ENCODE data around the gene KLHL8.

The KLHL8 gene

GRCh38 chr4:87204559-87204958 lies 15.9 kb downstream of the KLHL8 start:
- Histone ChIP-seq H3K9me2 (replicated peaks; ENCODE audit: control insufficient read depth, low read length) (no peaks in the 10 kb centered on the region), H3F3A (ENCODE audit: control insufficient read depth, insufficient read depth) (no peaks in the 10 kb centered on the region), H3K36me3 (ENCODE audit: control insufficient read depth, low read length) (peaks cover 6% of the 10 kb centered on the region; the same call in 1 of the 2 replicates), H3K27ac (ENCODE audit: low read depth, low read length) (no peak overlapping the region), H3K4me2 (ENCODE audit: low read length) (no peak overlapping the region), H3K79me2 (ENCODE audit: control insufficient read depth, low read length) (peaks cover 92% of the 10 kb centered on the region), H3K9me3 (ENCODE audit: control insufficient read depth, insufficient read depth, low read length) (no peaks in the 10 kb centered on the region), H4K20me1 (ENCODE audit: control insufficient read depth, insufficient read depth, low read depth, low read length) (no peaks in the 10 kb centered on the region), H3K4me3 (ENCODE audit: low read length) (no peak overlapping the region), H3K4me1 (ENCODE audit: control insufficient read depth, low read length) (peaks cover 1% of the 10 kb centered on the region; the same call in 1 of the 2 replicates), H3K27me3 (ENCODE audit: control insufficient read depth, low read length) (no peaks in the 10 kb centered on the region)
- TF ChIP-seq CTCF (IDR thresholded peaks at IDR 0.05; ENCODE audit: low read depth, low read length, poor library complexity, severe bottlenecking), result no peak
- no peak for TF ChIP-seq EZH2phosphoT487 (IDR thresholded peaks at IDR 0.05; ENCODE audit: borderline replicate concordance, low read length)

- Histone ChIP-seq H3K4me2 (ENCODE audit: low read length) (no peak overlapping the region), H3K4me1 (ENCODE audit: control insufficient read depth, low read length) (no peaks in the 10 kb centered on the region), H3K4me3 (ENCODE audit: low read length) (no peak overlapping the region), H3K36me3 (ENCODE audit: control insufficient read depth, low read length) (peaks cover 4% of the 10 kb centered on the region), H4K20me1 (ENCODE audit: control insufficient read depth, insufficient read depth, low read depth, low read length) (no peaks in the 10 kb centered on the region), H3K9me2 (replicated peaks; ENCODE audit: control insufficient read depth, low read length) (no peaks in the 10 kb centered on the region), H3K27me3 (ENCODE audit: control insufficient read depth, low read length) (no peaks in the 10 kb centered on the region), H3K9me3 (ENCODE audit: control insufficient read depth, insufficient read depth, low read length) (no peaks in the 10 kb centered on the region), H3K79me2 (ENCODE audit: control insufficient read depth, low read length) (peaks cover 61% of the 10 kb centered on the region), H3K27ac (ENCODE audit: low read depth, low read length) (no peak overlapping the region), H3F3A (ENCODE audit: control insufficient read depth, insufficient read depth) (no peaks in the 10 kb centered on the region)
- TF ChIP-seq EZH2phosphoT487 (IDR thresholded peaks at IDR 0.05; ENCODE audit: borderline replicate concordance, low read length) (no peak), CTCF (IDR thresholded peaks at IDR 0.05; ENCODE audit: low read depth, low read length, poor library complexity, severe bottlenecking) (no peak)
Measured at GRCh38 chr4:87196927-87197326, 23.5 kb downstream of the KLHL8 start.

- Histone ChIP-seq H3K36me3 (ENCODE audit: control insufficient read depth, low read length) (peaks cover 4% of the 10 kb centered on the region), H4K20me1 (ENCODE audit: control insufficient read depth, insufficient read depth, low read depth, low read length) (no peaks in the 10 kb centered on the region), H3K9me2 (replicated peaks; ENCODE audit: control insufficient read depth, low read length) (no peaks in the 10 kb centered on the region), H3K4me2 (ENCODE audit: low read length) (no peak overlapping the region), H3K27me3 (ENCODE audit: control insufficient read depth, low read length) (no peaks in the 10 kb centered on the region), H3F3A (ENCODE audit: control insufficient read depth, insufficient read depth) (no peaks in the 10 kb centered on the region), H3K79me2 (ENCODE audit: control insufficient read depth, low read length) (peaks cover 55% of the 10 kb centered on the region), H3K4me1 (ENCODE audit: control insufficient read depth, low read length) (no peaks in the 10 kb centered on the region), H3K27ac (ENCODE audit: low read depth, low read length) (no peak overlapping the region), H3K9me3 (ENCODE audit: control insufficient read depth, insufficient read depth, low read length) (no peaks in the 10 kb centered on the region), H3K4me3 (ENCODE audit: low read length) (no peak overlapping the region)
- TF ChIP-seq CTCF (IDR thresholded peaks at IDR 0.05; ENCODE audit: low read depth, low read length, poor library complexity, severe bottlenecking) (no peak), EZH2phosphoT487 (IDR thresholded peaks at IDR 0.05; ENCODE audit: borderline replicate concordance, low read length) (no peak)
Measured at GRCh38 chr4:87196146-87196545, 24.3 kb downstream of the KLHL8 start.

Measured in DOHH2 (cell line).